Neural cell (in vitro differentiated cells): ENCODE data around the gene TIGD3.

ENCODE experiments used
- EP300 ChIP-seq: fragments of 450-650 bp; conservative IDR thresholded peaks from 2 replicates; pipeline ENCODE4 v1.6.1; 2014; ENCODE audit warnings: antibody characterized with exemption, mild to moderate bottlenecking, moderate library complexity; ENCODE audit not compliant: poor library complexity, severe bottlenecking
- EZH2 ChIP-seq: fragments of 200-600, 300-800 bp; shearing (Covaris generic), sonication (generic); IDR thresholded peaks from 2 replicates; pipeline ENCODE4 v1.6.1; 2014; ENCODE audit warnings: antibody characterized with exemption, low read length, borderline replicate concordance, mild to moderate bottlenecking; ENCODE audit not compliant: insufficient read depth, poor library complexity, severe bottlenecking
- POLR2AphosphoS5 ChIP-seq: IDR thresholded peaks from 2 replicates; pipeline ENCODE4 v1.6.1; 2012
- RAD21 ChIP-seq: fragments of 450-650 bp; conservative IDR thresholded peaks from 2 replicates; pipeline ENCODE4 v1.6.1; 2014; ENCODE audit warnings: antibody characterized with exemption, mild to moderate bottlenecking, moderate library complexity
- REST ChIP-seq: IDR thresholded peaks from 2 replicates; pipeline ENCODE4 v1.6.1; 2012; ENCODE audit warnings: borderline replicate concordance
- TAF1 ChIP-seq: IDR thresholded peaks from 2 replicates; pipeline ENCODE4 v1.6.1; 2012; ENCODE audit warnings: low read depth
- TF ChIP-seq, protein P1 (sequence below): fragments of 450-650 bp; IDR thresholded peaks from 2 replicates; pipeline ENCODE4 v1.5.1; 2014; ENCODE audit warnings: antibody characterized with exemption, mild to moderate bottlenecking, moderate library complexity; ENCODE audit not compliant: poor library complexity, severe bottlenecking

DNA sequence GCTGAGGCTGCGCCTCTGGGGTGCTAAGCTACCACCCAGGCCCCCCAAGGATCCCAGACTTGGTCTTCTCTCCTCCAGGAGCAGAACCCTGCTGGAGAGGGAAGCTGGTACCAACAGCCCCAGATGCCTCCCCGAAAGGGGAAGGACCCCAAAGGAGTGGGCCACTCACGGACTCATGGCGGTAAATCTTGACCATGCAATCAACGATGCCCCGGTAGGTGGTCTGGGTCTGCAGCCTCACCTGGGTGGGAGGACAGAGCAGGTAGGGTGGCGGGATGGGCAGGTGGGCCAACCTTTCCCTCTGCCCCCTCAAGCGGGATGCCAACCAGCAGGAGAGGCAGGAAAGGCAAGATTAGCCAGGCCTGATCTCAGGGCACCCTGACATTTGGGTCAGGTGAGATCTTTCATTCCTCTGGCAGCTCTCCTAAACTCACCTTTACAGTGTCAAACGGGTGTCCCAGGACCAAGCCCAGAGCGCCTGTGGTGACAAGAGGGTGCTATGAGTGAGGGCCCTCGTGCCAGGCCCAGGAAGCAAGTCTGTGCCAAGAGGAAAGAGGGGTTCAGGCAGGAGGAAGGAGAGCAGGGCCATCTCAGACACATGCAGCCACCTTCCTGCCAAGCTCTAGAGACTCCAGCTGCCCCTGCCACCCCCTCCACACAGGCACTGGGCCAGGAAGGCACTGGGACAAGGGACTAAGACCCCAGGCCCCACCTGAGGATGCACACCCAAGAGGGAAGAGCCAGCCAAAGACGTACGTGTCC, 25.3 kb downstream of the TIGD3 start:
- TF ChIP-seq, protein P1, sequence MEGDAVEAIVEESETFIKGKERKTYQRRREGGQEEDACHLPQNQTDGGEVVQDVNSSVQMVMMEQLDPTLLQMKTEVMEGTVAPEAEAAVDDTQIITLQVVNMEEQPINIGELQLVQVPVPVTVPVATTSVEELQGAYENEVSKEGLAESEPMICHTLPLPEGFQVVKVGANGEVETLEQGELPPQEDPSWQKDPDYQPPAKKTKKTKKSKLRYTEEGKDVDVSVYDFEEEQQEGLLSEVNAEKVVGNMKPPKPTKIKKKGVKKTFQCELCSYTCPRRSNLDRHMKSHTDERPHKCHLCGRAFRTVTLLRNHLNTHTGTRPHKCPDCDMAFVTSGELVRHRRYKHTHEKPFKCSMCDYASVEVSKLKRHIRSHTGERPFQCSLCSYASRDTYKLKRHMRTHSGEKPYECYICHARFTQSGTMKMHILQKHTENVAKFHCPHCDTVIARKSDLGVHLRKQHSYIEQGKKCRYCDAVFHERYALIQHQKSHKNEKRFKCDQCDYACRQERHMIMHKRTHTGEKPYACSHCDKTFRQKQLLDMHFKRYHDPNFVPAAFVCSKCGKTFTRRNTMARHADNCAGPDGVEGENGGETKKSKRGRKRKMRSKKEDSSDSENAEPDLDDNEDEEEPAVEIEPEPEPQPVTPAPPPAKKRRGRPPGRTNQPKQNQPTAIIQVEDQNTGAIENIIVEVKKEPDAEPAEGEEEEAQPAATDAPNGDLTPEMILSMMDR = no peak
- TF ChIP-seq EZH2 (no peak), REST (no peak), RAD21 (no peak), POLR2AphosphoS5 (no peak), TAF1 (no peak), EP300 (no peak)
